Skeletal muscle satellite cell (primary cell): ENCODE measurements around the gene CAV3.
A peak's percentile ranks its signal among the peaks of the same experiment; 100 is the strongest.

Experiments used
- H3K27me3 ChIP-seq: 2 replicates; pipeline ENCODE4 v1.7.0; 2013; ENCODE audit warnings: low read length; ENCODE audit not compliant: control insufficient read depth, insufficient read depth
- H3K36me3 ChIP-seq: 2 replicates; pipeline ENCODE4 v1.7.0; 2013; ENCODE audit warnings: mild to moderate bottlenecking, control low read depth, low read length; ENCODE audit not compliant: insufficient read depth
- H3K4me1 ChIP-seq: 2 replicates; pipeline ENCODE4 v1.7.0; 2013; ENCODE audit warnings: low read length; ENCODE audit not compliant: control insufficient read depth, insufficient read depth
- H3K4me2 ChIP-seq: 2 replicates; pipeline ENCODE4 v1.7.0; 2013; ENCODE audit warnings: mild to moderate bottlenecking, low read length
- H3K4me3 ChIP-seq: 2 replicates; pipeline ENCODE4 v1.7.0; 2013; ENCODE audit warnings: low read length
- H3K9ac ChIP-seq: 2 replicates; pipeline ENCODE4 v1.7.0; 2013; ENCODE audit warnings: mild to moderate bottlenecking, low read depth, low read length, moderate library complexity
- H3K9me3 ChIP-seq: replicated peaks from 2 replicates; pipeline ENCODE4 v1.7.0; 2013; ENCODE audit warnings: mild to moderate bottlenecking, control low read depth, low read length

Gene CAV3

GRCh38 chr3:8722808-8723207 is 10.8 kb upstream of the CAV3 start:
- H3K27me3 ChIP-seq: no peaks in the 10 kb centered on the region
- H3K9ac ChIP-seq: no peak overlapping the region
- no peaks in the 10 kb centered on the region for H3K4me1 ChIP-seq
- H3K4me2 ChIP-seq: no peak overlapping the region
- H3K9me3 ChIP-seq: peaks cover 5% of the 10 kb centered on the region
- H3K36me3 ChIP-seq: no peaks in the 10 kb centered on the region
- no peak overlapping the region for H3K4me3 ChIP-seq

GRCh38 chr3:8723612-8724011 is 10.0 kb upstream of the CAV3 start:
- Histone ChIP-seq H3K4me2 (no peak overlapping the region), H3K36me3 (no peaks in the 10 kb centered on the region), H3K4me1 (no peaks in the 10 kb centered on the region), H3K9me3 (peaks cover 5% of the 10 kb centered on the region), H3K9ac (no peak overlapping the region), H3K27me3 (no peaks in the 10 kb centered on the region), H3K4me3 (no peak overlapping the region)

- Histone ChIP-seq H3K36me3 (no peaks in the 10 kb centered on the region), H3K4me3 (no peak overlapping the region), H3K9ac (no peak overlapping the region), H3K4me2 (no peak overlapping the region), H3K4me1 (no peaks in the 10 kb centered on the region), H3K27me3 (no peaks in the 10 kb centered on the region), H3K9me3 (peaks cover 5% of the 10 kb centered on the region)
These were observed 9.4 kb upstream of the CAV3 start for GRCh38 chr3:8724108-8724752.

GRCh38 chr3:8727605-8728512 is 5.7 kb upstream of the CAV3 start:
- peaks cover 5% of the 10 kb centered on the region for H3K4me1 ChIP-seq
- H3K36me3 ChIP-seq: no peaks in the 10 kb centered on the region
- no peak overlapping the region for H3K4me3 ChIP-seq
- no peak overlapping the region for H3K9ac ChIP-seq
- H3K9me3 ChIP-seq: peaks cover 5% of the 10 kb centered on the region
- H3K27me3 ChIP-seq: no peaks in the 10 kb centered on the region
- H3K4me2 ChIP-seq: no peak overlapping the region

- H3K4me2 ChIP-seq: no peak overlapping the region
- no peak overlapping the region for H3K9ac ChIP-seq
- H3K27me3 ChIP-seq: no peaks in the 10 kb centered on the region
- H3K4me1 ChIP-seq: peaks cover 21% of the 10 kb centered on the region
- no peak overlapping the region for H3K4me3 ChIP-seq
- peaks cover 5% of the 10 kb centered on the region for H3K9me3 ChIP-seq
- no peaks in the 10 kb centered on the region for H3K36me3 ChIP-seq
These were observed 4.1 kb upstream of the CAV3 start for GRCh38 chr3:8729479-8729878.

GRCh38 chr3:8730656-8731055 is 2.9 kb upstream of the CAV3 start:
- no peaks in the 10 kb centered on the region for H3K27me3 ChIP-seq
- peaks cover 5% of the 10 kb centered on the region for H3K9me3 ChIP-seq
- no peak overlapping the region for H3K4me2 ChIP-seq
- H3K9ac ChIP-seq: no peak overlapping the region
- H3K36me3 ChIP-seq: no peaks in the 10 kb centered on the region
- H3K4me1 ChIP-seq: peaks cover 24% of the 10 kb centered on the region
- no peak overlapping the region for H3K4me3 ChIP-seq

GRCh38 chr3:8732413-8732812 is 1.2 kb upstream of the CAV3 start:
- H3K4me1 ChIP-seq: peaks cover 24% of the 10 kb centered on the region
- H3K9me3 ChIP-seq: no peaks in the 10 kb centered on the region
- H3K9ac ChIP-seq: no peak overlapping the region
- no peaks in the 10 kb centered on the region for H3K36me3 ChIP-seq
- H3K4me3 ChIP-seq: no peak overlapping the region
- H3K27me3 ChIP-seq: no peaks in the 10 kb centered on the region
- no peak overlapping the region for H3K4me2 ChIP-seq

- Histone ChIP-seq H3K9ac (peak overlapping the region; percentile 80), H3K9me3 (no peaks in the 10 kb centered on the region), H3K27me3 (no peaks in the 10 kb centered on the region), H3K4me2 (peak overlapping the region; percentile 70), H3K4me1 (peaks cover 24% of the 10 kb centered on the region), H3K4me3 (peak overlapping the region; percentile 65), H3K36me3 (no peaks in the 10 kb centered on the region)
These were observed 706 bp downstream of the CAV3 start for GRCh38 chr3:8734137-8734878.

GRCh38 chr3:8734908-8735307 is 1.3 kb downstream of the CAV3 start:
- Histone ChIP-seq H3K9me3 (no peaks in the 10 kb centered on the region), H3K4me1 (peaks cover 29% of the 10 kb centered on the region), H3K36me3 (no peaks in the 10 kb centered on the region), H3K9ac (peak overlapping the region; percentile 80), H3K4me3 (peak overlapping the region; percentile 65), H3K4me2 (peak overlapping the region; percentile 70), H3K27me3 (no peaks in the 10 kb centered on the region)

GRCh38 chr3:8736436-8736835 is 2.8 kb downstream of the CAV3 start:
- Histone ChIP-seq H3K9ac (no peak overlapping the region), H3K4me2 (no peak overlapping the region), H3K4me3 (no peak overlapping the region), H3K9me3 (no peaks in the 10 kb centered on the region), H3K36me3 (no peaks in the 10 kb centered on the region), H3K27me3 (no peaks in the 10 kb centered on the region), H3K4me1 (peaks cover 43% of the 10 kb centered on the region)

- H3K4me2 ChIP-seq: no peak overlapping the region
These were observed 3.7 kb downstream of the CAV3 start for GRCh38 chr3:8737301-8737700.

More at GRCh38 chr3:8737301-8737700, 3.7 kb downstream of the CAV3 start:
- Histone ChIP-seq H3K4me3 (no peak overlapping the region), H3K9me3 (no peaks in the 10 kb centered on the region), H3K4me1 (peaks cover 50% of the 10 kb centered on the region), H3K9ac (no peak overlapping the region), H3K27me3 (no peaks in the 10 kb centered on the region), H3K36me3 (no peaks in the 10 kb centered on the region)
